BJ (cell line): ENCODE data around the gene TMEM229B. TPM values are rescaled to one million over a fixed set of nuclear protein-coding genes. Genes with fewer than 3 reads are reported as not detected.

Experiments used
- CTCF ChIA-PET: fragments of 350-600 bp; formaldehyde crosslinking; extraction: SDS; loops from one replicate; lab custom pipeline; 2021; ENCODE audit warnings: antibody characterized with exemption, inconsistent platforms; lab: Yijun Ruan, JAX
- POLR2A ChIA-PET: fragments of 300-600 bp; sonication (Branson Sonifier 250); formaldehyde crosslinking; extraction: SDS; loops from one replicate; lab custom pipeline; 2021; ENCODE audit warnings: antibody characterized with exemption; lab: Charles Lee
- DNase-seq: peaks from one replicate; pipeline ENCODE4 v3.0.0-alpha.2; 2011; ENCODE audit warnings: low read depth
- H3K27me3 ChIP-seq: 2 replicates; pipeline ENCODE4 v1.6.0; 2011; ENCODE audit warnings: low read length; ENCODE audit not compliant: control insufficient read depth, insufficient read depth
- H3K36me3 ChIP-seq: 2 replicates; pipeline ENCODE4 v1.5.1; 2011; ENCODE audit warnings: low read length; ENCODE audit not compliant: control insufficient read depth, insufficient read depth
- H3K4me3 ChIP-seq: 2 replicates; pipeline ENCODE4 v1.5.1; 2011; ENCODE audit warnings: low read depth, mild to moderate bottlenecking, control low read depth, low read length
- CTCF ChIP-seq: IDR thresholded peaks from 2 replicates; pipeline ENCODE4 v1.5.1; 2011; ENCODE audit warnings: low read depth, mild to moderate bottlenecking, control low read depth, inconsistent platforms, low read length, moderate library complexity; ENCODE audit not compliant: insufficient read depth
- polyA plus RNA-seq: library from polyadenylated mRNA; depleted of rRNA; stranded (reverse); fragments of >200 nt; gene quantifications from 2 replicates; pipeline ENCODE4 v1.2.3, GENCODE V29; 2011

The TMEM229B gene
- polyA plus RNA-seq, 1 experiment = 0.25 TPM

DNA sequence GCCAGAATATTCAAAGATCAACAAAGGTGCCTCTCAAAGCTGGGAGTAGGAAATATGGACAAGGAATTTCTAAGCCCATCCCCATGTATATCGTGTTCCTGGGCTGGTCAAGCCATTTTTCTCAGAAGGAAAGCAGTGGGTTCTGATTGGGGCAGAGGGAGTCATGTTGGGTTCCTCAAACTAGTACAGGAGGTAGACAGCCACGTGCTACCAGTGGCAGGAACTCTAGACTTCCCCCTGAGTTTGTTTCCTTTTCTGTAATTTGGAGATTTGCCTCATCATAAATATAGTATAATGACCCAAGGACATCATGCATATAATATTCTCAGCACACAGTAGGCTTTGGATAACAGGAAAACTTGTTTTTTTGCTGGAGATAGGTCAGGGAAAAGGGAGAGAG, 28.2 kb upstream of the TMEM229B start:
- Histone ChIP-seq H3K27me3 (peaks cover 29% of the 10 kb centered on the region), H3K4me3 (no peak overlapping the region), H3K36me3 (no peaks in the 10 kb centered on the region)
- POLR2A ChIA-PET = no interaction called here
- no peak for TF ChIP-seq CTCF
- no peak for DNase-seq
- CTCF ChIA-PET = interaction anchor here (1.1 to 7.6 kb wide), 4 partner anchors 10 to 88 kb away, joined by 3 to 53 read pairs (median 19); no protein-coding TSS in a partner anchor

GRCh38 chr14:67515386-67516079, 27.0 kb upstream of the TMEM229B start:
- Histone ChIP-seq H3K4me3 (peak overlapping the region; percentile 59), H3K36me3 (no peaks in the 10 kb centered on the region), H3K27me3 (peaks cover 29% of the 10 kb centered on the region)
- POLR2A ChIA-PET = no interaction called here
- CTCF ChIA-PET = interaction anchor here (1.1 to 7.6 kb wide), 4 partner anchors 11 to 87 kb away, joined by 3 to 53 read pairs (median 19); no protein-coding TSS in a partner anchor
- no peak for TF ChIP-seq CTCF
- DNase-seq = no peak

- Histone ChIP-seq H3K36me3 (no peaks in the 10 kb centered on the region), H3K27me3 (peaks cover 28% of the 10 kb centered on the region), H3K4me3 (peak overlapping the region; percentile 59)
- CTCF ChIA-PET = interaction anchor here (0.5 to 7.6 kb wide), 3 partner anchors 12 to 56 kb away, joined by 3 to 53 read pairs (median 27); no protein-coding TSS in a partner anchor
- DNase-seq = no peak
- POLR2A ChIA-PET = no interaction called here
- no peak for TF ChIP-seq CTCF
These were observed 26.3 kb upstream of the TMEM229B start for GRCh38 chr14:67514650-67515385.

- no peak for TF ChIP-seq CTCF
- ChIA-PET POLR2A (no interaction called here), CTCF (interaction anchor here (0.5 to 7.6 kb wide), 4 partner anchors 9 to 57 kb away, joined by 3 to 53 read pairs (median 15); no protein-coding TSS in a partner anchor)
- Histone ChIP-seq H3K36me3 (no peaks in the 10 kb centered on the region), H3K4me3 (peak overlapping the region; percentile 59), H3K27me3 (peaks cover 26% of the 10 kb centered on the region)
- DNase-seq = no peak
These were observed 25.7 kb upstream of the TMEM229B start for GRCh38 chr14:67514203-67514607.

- no peak for DNase-seq
- peaks cover 24% of the 10 kb centered on the region for H3K27me3 ChIP-seq
- no peak for TF ChIP-seq CTCF
- H3K4me3 ChIP-seq = no peak overlapping the region
- no peaks in the 10 kb centered on the region for H3K36me3 ChIP-seq
- ChIA-PET CTCF (interaction anchor here (1.1 to 7.6 kb wide), 4 partner anchors 8 to 58 kb away, joined by 3 to 53 read pairs (median 16); no protein-coding TSS in a partner anchor), POLR2A (no interaction called here)
These were observed 25.1 kb upstream of the TMEM229B start for GRCh38 chr14:67513631-67514108.
